Measurements from ENCODE around the gene CCDC185.

- TF ChIP-seq FIP1L1 (IDR thresholded peaks at IDR 0.05; ENCODE audit: borderline replicate concordance, insufficient read depth, low read depth, low read length) (no peak), ZNF275 (CRISPR knock-in tag; IDR thresholded peaks at IDR 0.05; ENCODE audit: borderline replicate concordance) (no peak), MAX (IDR thresholded peaks at IDR 0.05) (no peak), RBM39 (IDR thresholded peaks at IDR 0.05; ENCODE audit: low read depth, low read length, poor library complexity, severe bottlenecking) (no peak), RNF219 (CRISPR knock-in tag; IDR thresholded peaks at IDR 0.05) (no peak), KLF16 (CRISPR knock-in tag; IDR thresholded peaks at IDR 0.05) (no peak), NCOA5 (CRISPR knock-in tag; IDR thresholded peaks at IDR 0.05) (no peak), POLR2A (IDR thresholded peaks at IDR 0.05; ENCODE audit: insufficient read depth in 1 of 2, low read depth in 2 of 2, low read length in 2 of 2) (no peak), ZNF24 (IDR thresholded peaks at IDR 0.05) (no peak), REL (CRISPR knock-in tag; conservative IDR thresholded peaks at IDR 0.05) (no peak), PITX1 (CRISPR knock-in tag; IDR thresholded peaks at IDR 0.05) (no peak), RFX5 (IDR thresholded peaks at IDR 0.05; ENCODE audit: low read depth, low read length) (no peak), RAD21 (CRISPR knock-in tag; IDR thresholded peaks at IDR 0.05) (no peak), POLR2AphosphoS5 (IDR thresholded peaks at IDR 0.05; ENCODE audit: low read depth, low read length) (no peak)
These were observed 48.7 kb upstream of the CCDC185 start for GRCh38 chr1:223344491-223344890.

All from HepG2 (cell line).